Tibial nerve (tissue), 4 donors: ENCODE measurements around the gene CDHR3. TPM values are rescaled to one million over a fixed set of nuclear protein-coding genes. Genes with fewer than 3 reads are reported as not detected.

Experiments
- DNase-seq, 2 donors: peaks; one replicate each; pipeline ENCODE4 v3.0.0-alpha.2; 2019; ENCODE audit warnings: low spot score in 2 of 2
- H3K27ac ChIP-seq, 4 donors: fragments of 200-600 bp; sonication (generic) in 3 of 4; one replicate each; pipeline ENCODE4 v1.5.1; 2017 to 2019; ENCODE audit warnings: mild to moderate bottlenecking in 1 of 4
- H3K27me3 ChIP-seq, 2 donors: fragments of 200-600 bp; sonication (generic) in 1 of 2; one replicate each; pipeline versions ENCODE4 v1.5.1 to v1.6.0; 2017 to 2019
- H3K36me3 ChIP-seq, 3 donors: fragments of 200-600 bp; sonication (generic); one replicate each; pipeline ENCODE4 v1.5.1; 2018 to 2019
- H3K4me1 ChIP-seq, 4 donors: fragments of 200-600 bp; sonication (generic) in 3 of 4; one replicate each; pipeline ENCODE4 v1.5.1; 2017 to 2019
- H3K4me3 ChIP-seq, 4 donors: fragments of 200-600 bp; sonication (generic) in 3 of 4; one replicate each; pipeline ENCODE4 v1.5.1; 2017 to 2019; ENCODE audit warnings: mild to moderate bottlenecking in 1 of 4, moderate library complexity in 1 of 4
- H3K9me3 ChIP-seq, 4 donors: fragments of 200-600 bp; sonication (generic) in 3 of 4; one replicate each; pipeline ENCODE4 v1.5.1; 2017 to 2019
- CTCF ChIP-seq, 5 experiments: fragments of 200-600 bp in 3 of 5; fragments of 450-650 bp in 2 of 5; sonication (generic) in 3 of 5; IDR thresholded peaks; one replicate each; pipeline ENCODE4 v1.5.1; 2016 to 2019; ENCODE audit warnings: antibody characterized with exemption in 5 of 5, mild to moderate bottlenecking in 3 of 5, moderate library complexity in 2 of 5
- EP300 ChIP-seq, 2 donors: sonication (generic); formaldehyde crosslinking; IDR thresholded peaks; one replicate each; pipeline ENCODE4 v1.6.1; 2017; ENCODE audit warnings: antibody characterized with exemption in 2 of 2, mild to moderate bottlenecking in 1 of 2
- POLR2A ChIP-seq, 2 donors: fragments of 450-650 bp; IDR thresholded peaks; one replicate each; pipeline ENCODE4 v1.6.1; 2017; ENCODE audit warnings: antibody characterized with exemption in 2 of 2, mild to moderate bottlenecking in 2 of 2, moderate library complexity in 2 of 2
- WGBS, 2 donors: methylation state at CpG; one replicate each; pipeline ENCODE4 v1.1.5; 2018; 5-methylcytosine and 5-hydroxymethylcytosine counted together
- total RNA-seq, 4 donors: library from RNA; depleted of rRNA; stranded (reverse); fragments of >200 nt; gene quantifications; one replicate each; pipeline ENCODE4 v1.1.0, GENCODE V29; 2016

Gene CDHR3
- total RNA-seq, 4 donors from 2014 or later: 6.1 to 18.2 (median 10.5) TPM

GRCh38 chr7:105975770-105976417, 12.8 kb downstream of the CDHR3 start:
- no peaks in the 10 kb centered on the region for H3K36me3 ChIP-seq
- H3K27me3 ChIP-seq: no peaks in the 10 kb centered on the region
- TF ChIP-seq CTCF (IDR thresholded peaks at IDR 0.05): no peak
- no peak for TF ChIP-seq POLR2A (IDR thresholded peaks at IDR 0.05)
- TF ChIP-seq EP300 (IDR thresholded peaks at IDR 0.05): no peak
- no peak overlapping the region for H3K27ac ChIP-seq
- DNase-seq: no peak
- no peaks in the 10 kb centered on the region for H3K4me1 ChIP-seq
- 80 to 88% methylated on average over 8 of the region's 8 CpGs for WGBS, 2 donors
- no peaks in the 10 kb centered on the region for H3K9me3 ChIP-seq
- H3K4me3 ChIP-seq: no peak overlapping the region

DNA sequence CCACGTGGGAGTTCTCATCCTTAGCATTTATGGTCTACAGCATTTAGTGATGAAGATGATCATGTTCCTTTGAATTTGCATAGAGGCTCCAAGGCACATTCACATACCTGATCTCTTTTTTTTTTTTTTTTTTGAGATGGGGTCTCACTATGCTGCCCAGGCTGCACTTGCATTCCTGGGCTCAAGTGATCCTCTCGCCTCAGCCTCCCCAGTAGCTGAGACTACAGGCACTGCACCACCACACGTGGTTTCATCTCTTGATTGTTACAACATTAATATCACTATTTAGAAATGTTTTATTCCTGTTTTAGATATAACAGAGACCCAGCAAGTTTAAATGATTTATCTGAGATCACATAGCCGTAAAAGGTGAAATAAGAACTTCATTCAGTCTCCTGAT, 13.8 kb downstream of the CDHR3 start:
- Histone ChIP-seq H3K4me1 (no peaks in the 10 kb centered on the region), H3K9me3 (no peaks in the 10 kb centered on the region), H3K27me3 (no peaks in the 10 kb centered on the region), H3K4me3 (no peak overlapping the region), H3K27ac (no peak overlapping the region), H3K36me3 (no peaks in the 10 kb centered on the region)
- no peak for TF ChIP-seq CTCF (IDR thresholded peaks at IDR 0.05)
- no peak for TF ChIP-seq POLR2A (IDR thresholded peaks at IDR 0.05)
- TF ChIP-seq EP300 (IDR thresholded peaks at IDR 0.05): no peak
- WGBS, 2 donors: 84 to 86% methylated on average over 4 of the region's 4 CpGs
- no peak for DNase-seq

- no peak for DNase-seq
- TF ChIP-seq EP300 (IDR thresholded peaks at IDR 0.05) (no peak), CTCF (IDR thresholded peaks at IDR 0.05) (no peak), POLR2A (IDR thresholded peaks at IDR 0.05) (no peak)
- Histone ChIP-seq H3K27me3 (no peaks in the 10 kb centered on the region), H3K4me3 (no peak overlapping the region), H3K27ac (no peak overlapping the region), H3K9me3 (no peaks in the 10 kb centered on the region), H3K4me1 (no peaks in the 10 kb centered on the region), H3K36me3 (no peaks in the 10 kb centered on the region)
- WGBS, 2 donors: 83 to 89% methylated on average over 3 of the region's 3 CpGs
Observed at GRCh38 chr7:105978035-105978434, 15.0 kb downstream of the CDHR3 start.

GRCh38 chr7:105978974-105979373, 15.9 kb downstream of the CDHR3 start:
- 96 to 98% methylated on average over 2 of the region's 2 CpGs for WGBS, 2 donors
- H3K4me1 ChIP-seq: no peaks in the 10 kb centered on the region
- H3K27ac ChIP-seq: no peak overlapping the region
- no peaks in the 10 kb centered on the region for H3K9me3 ChIP-seq
- no peak overlapping the region for H3K4me3 ChIP-seq
- H3K36me3 ChIP-seq: no peaks in the 10 kb centered on the region
- TF ChIP-seq CTCF (IDR thresholded peaks at IDR 0.05) (no peak), POLR2A (IDR thresholded peaks at IDR 0.05) (no peak), EP300 (IDR thresholded peaks at IDR 0.05) (no peak)
- no peaks in the 10 kb centered on the region for H3K27me3 ChIP-seq
- no peak for DNase-seq

GRCh38 chr7:105979405-105979804, 16.3 kb downstream of the CDHR3 start:
- WGBS, 2 donors: 77 to 81% methylated on average over 2 of the region's 2 CpGs
- TF ChIP-seq CTCF (IDR thresholded peaks at IDR 0.05) (no peak), POLR2A (IDR thresholded peaks at IDR 0.05) (no peak), EP300 (IDR thresholded peaks at IDR 0.05) (no peak)
- no peak overlapping the region for H3K4me3 ChIP-seq
- no peaks in the 10 kb centered on the region for H3K9me3 ChIP-seq
- H3K4me1 ChIP-seq: no peaks in the 10 kb centered on the region
- no peak for DNase-seq
- H3K36me3 ChIP-seq: no peaks in the 10 kb centered on the region
- no peak overlapping the region for H3K27ac ChIP-seq
- no peaks in the 10 kb centered on the region for H3K27me3 ChIP-seq
